Panc1 (cell line): ENCODE results near the gene JAK2. TPM values are rescaled to one million over a fixed set of nuclear protein-coding genes. Genes with fewer than 3 reads are reported as not detected.

ENCODE experiments used
- ATAC-seq: fragments of 200-7000 bp; cut with Tn5 transposase; 2 replicates; pipeline ENCODE4 v1.9.1; 2020; ENCODE audit warnings: mild to moderate bottlenecking, moderate library complexity
- BruUV-seq: library from RNA; stranded (reverse); fragments of 400-500 nt; replicated peaks from 2 replicates; lab custom pipeline; 2021; lab: Mats Ljungman, UMichigan
- CTCF ChIA-PET: fragments of 300-600 bp; sonication (Branson Sonifier 250); formaldehyde crosslinking; loops from one replicate; lab custom pipeline; 2022; ENCODE audit warnings: antibody characterized with exemption; lab: Charles Lee
- POLR2A ChIA-PET: fragments of 300-600 bp; sonication (Branson Sonifier 250); formaldehyde crosslinking; loops from one replicate; lab custom pipeline; 2022; ENCODE audit warnings: antibody characterized with exemption; lab: Charles Lee
- DNase-seq: peaks from one replicate; pipeline ENCODE4 v3.0.0-alpha.2; 2010; ENCODE audit warnings: low read depth, low spot score
- H3K27ac ChIP-seq: 2 replicates; pipeline ENCODE4 v1.5.1; 2011; ENCODE audit warnings: mild to moderate bottlenecking, low read length, inconsistent platforms
- H3K27me3 ChIP-seq: fragments of 200-500 bp; sonication (Bioruptor generic); 2 replicates; pipeline ENCODE4 v1.6.0; 2014; ENCODE audit warnings: low read length, inconsistent platforms; ENCODE audit not compliant: control insufficient read depth, insufficient read depth
- H3K36me3 ChIP-seq: fragments of 200-500 bp; sonication (Bioruptor generic); 2 replicates; pipeline ENCODE4 v1.5.1; 2014; ENCODE audit warnings: inconsistent platforms, mild to moderate bottlenecking, low read length, moderate library complexity; ENCODE audit not compliant: control insufficient read depth, insufficient read depth
- H3K4me1 ChIP-seq: 2 replicates; pipeline ENCODE4 v1.5.1; 2011; ENCODE audit warnings: inconsistent platforms, mild to moderate bottlenecking, low read length, moderate library complexity; ENCODE audit not compliant: control insufficient read depth, insufficient read depth
- H3K4me3 ChIP-seq, 2 experiments: 2 replicates each; pipeline ENCODE4 v1.5.1; 2011 to 2012; ENCODE audit warnings: low read depth in 2 of 2, low read length in 2 of 2, mild to moderate bottlenecking in 2 of 2, inconsistent platforms in 1 of 2, moderate library complexity in 1 of 2
- H3K9me3 ChIP-seq: fragments of 200-500 bp; sonication (Bioruptor generic); 2 replicates; pipeline ENCODE4 v1.5.1; 2014; ENCODE audit warnings: low read depth, mild to moderate bottlenecking, inconsistent platforms, low read length, moderate library complexity; ENCODE audit not compliant: control insufficient read depth, insufficient read depth
- CTCF ChIP-seq: fragments of 450-650 bp; IDR thresholded peaks from 2 replicates; pipeline ENCODE4 v1.5.1; 2017; ENCODE audit warnings: mild to moderate bottlenecking
- POLR2AphosphoS5 ChIP-seq: IDR thresholded peaks from 2 replicates; pipeline ENCODE4 v1.6.1; 2012; ENCODE audit warnings: mild to moderate bottlenecking, low read depth, low read length, moderate library complexity
- REST ChIP-seq, 2 experiments: IDR thresholded peaks; 2 replicates each; pipeline ENCODE4 v1.6.1; 2011 to 2012; ENCODE audit warnings: low read depth in 2 of 2, control low read depth in 1 of 2, low read length in 1 of 2, mild to moderate bottlenecking in 1 of 2, moderate library complexity in 1 of 2; ENCODE audit not compliant: insufficient read depth in 1 of 2
- SIN3A ChIP-seq: IDR thresholded peaks from 2 replicates; pipeline ENCODE4 v1.6.1; 2012; ENCODE audit warnings: low read depth, mild to moderate bottlenecking, low read length, moderate library complexity, borderline replicate concordance; ENCODE audit not compliant: insufficient read depth
- TCF7L2 ChIP-seq: IDR thresholded peaks from 2 replicates; pipeline ENCODE4 v1.6.1; 2011; ENCODE audit warnings: mild to moderate bottlenecking, low read depth, low read length, inconsistent platforms
- in situ Hi-C: cut with HindIII; loops from 2 replicates; pipeline ENCODE4 v1.10.0; 2016; ENCODE audit warnings: low sequenced_read_pairs, low pct_unique_long_range_greater_than_20kb
- intact Hi-C: fragments of 100-400 bp; cut with micrococcal nuclease; formaldehyde crosslinking; loops from one replicate; pipeline ENCODE4 v1.10.0; 2022; ENCODE audit not compliant: unreplicated experiment
- total RNA-seq: library from RNA; stranded (reverse); gene quantifications from one replicate; pipeline ENCODE4 v1.2.1, GENCODE V29; 2021; ENCODE audit not compliant: unreplicated experiment

JAK2 gene
- total RNA-seq, 1 experiment from 2014 or later: 2.3 TPM

GRCh38 chr9:5112109-5112592, 127.1 kb downstream of the JAK2 start:
- ChIA-PET CTCF (no interaction called here), POLR2A (no interaction called here)
- DNase-seq (no peak), ATAC-seq (no peak)
- no peaks in the 10 kb centered on the region for H3K9me3 ChIP-seq
- H3K4me1 ChIP-seq: no peaks in the 10 kb centered on the region
- no peak overlapping the region for H3K4me3 ChIP-seq
- in situ Hi-C loops: no loop called here
- intact Hi-C loops: no loop called here
- H3K27ac ChIP-seq: no peak overlapping the region
- no TSS peak for BruUV-seq
- no peak for TF ChIP-seq TCF7L2
- no peak for TF ChIP-seq REST (IDR thresholded peaks at IDR 0.05; ENCODE audit: insufficient read depth in 1 of 2, low read depth in 2 of 2, low read length in 1 of 2)
- no peak for TF ChIP-seq POLR2AphosphoS5
- TF ChIP-seq CTCF: no peak
- no peak for TF ChIP-seq SIN3A
- H3K27me3 ChIP-seq: no peaks in the 10 kb centered on the region
- no peaks in the 10 kb centered on the region for H3K36me3 ChIP-seq

GRCh38 chr9:5112646-5113045, 127.6 kb downstream of the JAK2 start:
- intact Hi-C loops: no loop called here
- DNase-seq: no peak

More at GRCh38 chr9:5112646-5113045, 127.6 kb downstream of the JAK2 start:
- ChIA-PET CTCF (no interaction called here), POLR2A (no interaction called here)
- Histone ChIP-seq H3K4me3 (no peak overlapping the region), H3K27ac (no peak overlapping the region), H3K36me3 (no peaks in the 10 kb centered on the region), H3K4me1 (no peaks in the 10 kb centered on the region), H3K9me3 (no peaks in the 10 kb centered on the region), H3K27me3 (no peaks in the 10 kb centered on the region)
- ATAC-seq: no peak
- TF ChIP-seq POLR2AphosphoS5 (no peak), TCF7L2 (no peak), CTCF (no peak), REST (IDR thresholded peaks at IDR 0.05; ENCODE audit: insufficient read depth in 1 of 2, low read depth in 2 of 2, low read length in 1 of 2) (no peak), SIN3A (no peak)
- in situ Hi-C loops: no loop called here
- no TSS peak for BruUV-seq
